Loucy (cell line): ENCODE results near the gene TAS2R10.

Source experiments
- H2AFZ ChIP-seq: fragments of 200-600 bp; sonication (generic); 2 replicates; pipeline ENCODE4 v1.6.0; 2016; ENCODE audit warnings: antibody characterized with exemption, mild to moderate bottlenecking, low read length, moderate library complexity
- H3F3A ChIP-seq: fragments of 200-600 bp; 2 replicates; pipeline ENCODE4 v1.6.0; 2016; ENCODE audit warnings: antibody characterized with exemption, low read depth, mild to moderate bottlenecking
- H3K27me3 ChIP-seq: fragments of 200-600 bp; sonication (generic); 2 replicates; pipeline ENCODE4 v1.6.1; 2014; ENCODE audit warnings: low read length, mild to moderate bottlenecking; ENCODE audit not compliant: insufficient read depth, poor library complexity, severe bottlenecking
- H3K36me3 ChIP-seq: fragments of 200-600 bp; sonication (generic); 2 replicates; pipeline ENCODE4 v1.6.1; 2016; ENCODE audit warnings: low read length; ENCODE audit not compliant: insufficient read depth
- H3K4me1 ChIP-seq: fragments of 200-600 bp; sonication (generic); 2 replicates; pipeline ENCODE4 v1.5.1; 2014; ENCODE audit warnings: low read length, mild to moderate bottlenecking; ENCODE audit not compliant: insufficient read depth, poor library complexity, severe bottlenecking
- H3K4me2 ChIP-seq: fragments of 200-600 bp; sonication (generic); 2 replicates; pipeline ENCODE4 v1.6.0; 2014; ENCODE audit warnings: antibody characterized with exemption, low read length, low read depth, mild to moderate bottlenecking; ENCODE audit not compliant: poor library complexity, severe bottlenecking
- H3K4me3 ChIP-seq: fragments of 200-600 bp; sonication (generic); 2 replicates; pipeline ENCODE4 v1.5.1; 2014; ENCODE audit warnings: low read length, mild to moderate bottlenecking, mixed read lengths; ENCODE audit not compliant: poor library complexity, severe bottlenecking
- H3K79me2 ChIP-seq: fragments of 200-600 bp; sonication (generic); 2 replicates; pipeline ENCODE4 v1.6.1; 2014; ENCODE audit warnings: low read length; ENCODE audit not compliant: insufficient read depth
- H3K9ac ChIP-seq: fragments of 200-600 bp; sonication (generic); 2 replicates; pipeline ENCODE4 v1.6.0; 2014; ENCODE audit warnings: mild to moderate bottlenecking, low read depth, low read length, moderate library complexity; ENCODE audit not compliant: poor library complexity, severe bottlenecking
- H3K9me2 ChIP-seq: fragments of 200-600 bp; sonication (generic); replicated peaks from 2 replicates; pipeline ENCODE4 v1.6.1; 2016; ENCODE audit warnings: low read depth, low read length, mixed read lengths
- H3K9me3 ChIP-seq: fragments of 200-600 bp; sonication (generic); 2 replicates; pipeline ENCODE4 v1.6.1; 2014; ENCODE audit warnings: mild to moderate bottlenecking, antibody characterized with exemption, low read length, low read depth; ENCODE audit not compliant: insufficient read depth
- H4K20me1 ChIP-seq: fragments of 200-600 bp; sonication (generic); 2 replicates; pipeline ENCODE4 v1.6.0; 2014; ENCODE audit warnings: antibody characterized with exemption, low read length, mild to moderate bottlenecking; ENCODE audit not compliant: insufficient read depth, poor library complexity, severe bottlenecking
- CTCF ChIP-seq: fragments of 200-600 bp; sonication (generic); conservative IDR thresholded peaks from 2 replicates; pipeline ENCODE4 v1.5.1; 2014; ENCODE audit warnings: mild to moderate bottlenecking, antibody characterized with exemption, low read length
- EZH2phosphoT487 ChIP-seq: fragments of 200-600 bp; IDR thresholded peaks from 2 replicates; pipeline ENCODE4 v1.6.1; 2018; ENCODE audit warnings: antibody characterized with exemption, mild to moderate bottlenecking, moderate library complexity, borderline replicate concordance

TAS2R10 gene

GRCh38 chr12:10779103-10779502, 47.1 kb downstream of the TAS2R10 start:
- no peaks in the 10 kb centered on the region for H3F3A ChIP-seq
- no peak overlapping the region for H3K4me2 ChIP-seq
- H3K9ac ChIP-seq, result no peak overlapping the region
- H3K4me3 ChIP-seq, result no peak overlapping the region
- no peaks in the 10 kb centered on the region for H3K27me3 ChIP-seq
- no peaks in the 10 kb centered on the region for H3K79me2 ChIP-seq
- no peaks in the 10 kb centered on the region for H3K36me3 ChIP-seq
- H3K9me2 ChIP-seq, result no peaks in the 10 kb centered on the region
- no peak overlapping the region for H2AFZ ChIP-seq
- H4K20me1 ChIP-seq, result no peaks in the 10 kb centered on the region
- TF ChIP-seq EZH2phosphoT487 (no peak), CTCF (no peak)
- no peaks in the 10 kb centered on the region for H3K9me3 ChIP-seq
- no peaks in the 10 kb centered on the region for H3K4me1 ChIP-seq
